NCI-H226 (cell line): ENCODE measurements around the gene GNG8.

Source experiments
- DNase-seq: peaks from one replicate; pipeline ENCODE4 v3.0.0-alpha.2; 2015

The GNG8 gene

DNA sequence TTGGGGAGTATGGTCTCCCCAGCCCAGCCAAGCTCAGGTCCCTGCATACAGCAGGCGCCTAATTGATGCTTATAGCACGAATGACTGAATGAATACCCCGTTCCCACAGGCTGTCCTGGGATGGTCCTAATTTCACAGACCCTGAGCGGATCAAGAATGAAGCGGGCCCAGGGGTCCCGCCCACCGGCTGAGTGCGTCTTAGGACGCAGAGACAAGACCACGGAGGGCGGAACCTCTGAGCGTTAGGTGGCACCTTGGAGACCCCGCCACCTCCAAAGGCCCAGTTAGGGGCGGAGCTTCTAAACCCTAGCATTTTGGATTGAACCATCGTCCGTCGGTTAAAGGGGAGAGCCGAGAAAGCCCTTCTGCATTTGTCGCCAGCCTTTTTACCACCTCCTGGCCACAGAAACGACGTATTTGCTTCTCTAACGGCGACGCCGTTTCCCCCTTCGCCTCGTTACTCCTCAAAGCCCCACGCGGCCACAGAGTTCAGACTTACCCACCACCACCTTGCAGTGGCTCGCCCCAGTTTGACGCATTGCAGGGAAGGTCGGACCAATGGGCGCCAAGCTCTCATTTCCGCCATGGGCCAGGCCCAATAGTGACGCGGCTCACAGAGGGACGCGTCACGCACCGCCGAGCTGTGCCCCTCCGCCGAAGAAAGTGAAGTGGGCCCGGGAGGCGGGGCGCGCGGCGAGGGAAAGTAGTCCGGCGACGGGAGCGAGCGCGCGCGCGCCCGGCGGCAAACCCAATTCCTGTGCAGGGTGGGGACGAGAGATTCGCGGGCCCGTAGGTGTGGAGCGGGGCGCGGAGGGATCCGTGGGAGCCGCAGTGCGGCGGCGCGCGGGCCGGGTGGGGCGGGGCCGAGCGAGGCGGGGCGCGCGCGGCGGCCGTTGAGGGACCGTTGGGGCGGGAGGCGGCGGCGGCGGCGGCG, 35.4 kb downstream of the GNG8 start:
- peak; percentile 95 for DNase-seq

DNA sequence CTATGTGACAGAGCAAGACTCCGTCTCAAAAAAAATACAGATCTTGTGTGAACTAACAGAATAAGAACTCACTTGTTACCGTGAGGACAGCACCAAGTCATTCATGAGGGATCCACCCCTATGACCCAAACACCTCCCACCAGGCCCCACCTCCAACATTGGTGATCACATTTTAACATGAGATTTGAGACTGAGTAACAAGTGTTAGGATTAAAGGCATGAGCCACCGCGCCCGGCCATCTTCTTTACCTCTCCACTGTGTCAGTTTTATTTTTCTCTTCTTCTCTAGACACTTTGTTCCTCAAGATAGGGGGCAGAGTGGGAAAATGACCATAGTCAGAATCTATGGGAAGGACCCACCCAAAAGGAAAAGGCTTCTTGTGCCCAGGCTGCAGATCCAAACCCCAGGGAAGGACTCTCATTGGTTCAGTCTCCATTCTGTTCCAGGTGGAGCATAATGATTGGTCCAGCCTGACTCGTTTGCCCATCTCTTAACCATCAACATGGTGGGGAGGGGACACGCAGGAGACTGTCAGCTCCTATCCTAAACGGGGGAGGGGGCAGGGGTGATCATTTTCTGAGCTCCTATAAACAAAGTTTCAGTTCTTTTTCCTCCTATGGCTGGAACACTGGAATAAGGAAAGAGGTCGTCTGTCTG, 36.2 kb downstream of the GNG8 start:
- no peak for DNase-seq

DNA sequence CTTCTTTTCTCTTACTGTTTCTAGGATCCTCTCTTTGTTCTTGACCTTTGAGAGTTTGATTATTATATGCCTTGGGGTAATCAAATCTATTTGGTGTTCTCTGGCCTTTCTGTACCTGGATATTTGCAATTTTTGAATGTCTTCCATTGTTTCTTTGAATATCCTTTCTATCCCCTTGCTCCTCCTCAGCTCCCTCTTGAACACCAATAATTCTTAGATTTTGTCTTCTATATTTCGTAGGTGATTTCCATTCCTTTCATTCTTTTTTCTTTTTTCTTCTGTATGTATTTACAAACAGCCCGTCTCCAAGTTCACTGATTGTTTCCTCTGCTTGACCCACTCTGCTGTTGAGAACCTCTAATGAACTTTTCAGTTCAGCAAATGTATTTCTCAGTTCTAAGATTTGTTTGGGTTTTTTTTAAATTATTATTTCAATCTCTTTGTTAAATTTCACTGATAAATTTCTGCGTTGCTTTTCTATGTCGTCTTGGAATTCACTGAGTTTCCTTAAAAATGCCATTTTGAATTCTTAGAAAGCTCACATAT, 37.6 kb downstream of the GNG8 start:
- DNase-seq, result no peak

DNA sequence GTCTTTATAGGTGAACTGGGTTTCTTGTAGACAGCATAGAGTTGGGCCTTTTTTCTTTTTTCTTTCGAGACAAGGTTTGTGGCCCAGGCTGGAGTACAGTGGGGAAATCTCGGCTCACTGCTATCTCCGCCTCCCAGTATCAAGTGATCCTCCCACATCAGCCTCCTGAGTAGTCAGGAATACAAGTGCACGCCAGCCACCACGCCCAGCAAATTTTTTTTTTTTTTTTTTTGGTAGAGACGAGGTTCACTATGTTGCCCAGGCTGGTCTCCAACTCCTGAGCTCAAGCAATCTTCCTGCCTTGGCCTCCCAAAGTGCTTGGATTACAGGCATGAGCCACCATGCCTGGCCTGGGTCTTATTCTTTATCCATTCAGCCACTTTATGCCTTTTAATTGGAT, 40.0 kb downstream of the GNG8 start:
- peak; percentile 74 for DNase-seq

DNA sequence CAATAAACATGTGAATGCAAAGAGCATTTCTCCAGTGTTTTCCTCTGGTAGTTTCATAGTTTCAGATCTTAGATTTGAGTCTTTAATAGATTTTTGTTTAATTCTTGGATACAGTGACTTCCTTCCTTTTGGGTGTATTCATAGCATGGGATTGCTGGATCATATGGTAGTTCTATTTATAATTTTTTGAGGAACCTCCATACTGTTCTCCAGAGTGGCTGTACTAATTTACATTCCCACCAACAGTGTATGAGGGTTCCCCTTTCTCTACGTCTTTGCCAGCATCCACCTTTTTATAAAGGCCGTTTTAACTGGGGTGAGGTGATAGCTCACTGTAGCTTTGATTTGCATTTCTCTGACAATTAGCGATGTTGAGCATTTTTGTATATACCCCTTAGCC, 44.1 kb downstream of the GNG8 start:
- DNase-seq, result no peak

DNA sequence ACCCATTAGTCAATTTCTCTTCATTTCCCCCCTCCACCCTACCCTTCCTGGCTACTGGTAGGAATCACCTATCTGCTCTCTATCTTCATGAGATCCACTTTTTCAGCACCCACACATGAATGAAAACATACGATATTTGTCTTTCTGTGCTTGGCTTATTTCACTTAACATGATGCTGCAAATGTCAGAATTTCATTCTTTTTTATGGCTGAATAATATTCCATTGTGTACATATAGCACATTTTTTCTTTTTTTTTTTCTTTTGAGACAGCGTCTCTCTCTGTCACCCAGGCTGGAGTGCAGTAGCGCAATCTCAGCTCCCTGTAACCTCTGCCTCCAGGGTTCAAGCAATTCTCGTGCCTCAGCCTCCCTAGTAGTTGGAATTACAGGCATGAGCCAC, 44.7 kb downstream of the GNG8 start:
- no peak for DNase-seq

DNA sequence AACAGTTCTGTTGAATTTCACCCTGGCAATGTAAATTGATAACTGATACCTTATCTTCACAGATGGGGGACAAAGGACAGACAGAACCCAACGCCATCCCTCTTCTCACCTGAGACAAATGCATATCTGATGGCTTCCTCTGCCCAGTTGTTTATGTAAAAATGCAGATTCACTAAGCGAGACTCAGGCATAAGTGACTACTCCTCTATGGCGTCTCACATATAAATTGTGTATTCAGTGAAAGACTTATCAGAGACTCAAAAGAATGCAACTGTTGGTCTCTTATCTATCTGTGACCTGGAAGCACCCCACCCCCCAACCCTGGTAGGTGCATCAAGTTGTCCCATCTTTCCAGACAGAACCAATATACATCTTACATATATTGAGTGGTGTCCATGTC, 48.1 kb downstream of the GNG8 start:
- DNase-seq, result no peak

DNA sequence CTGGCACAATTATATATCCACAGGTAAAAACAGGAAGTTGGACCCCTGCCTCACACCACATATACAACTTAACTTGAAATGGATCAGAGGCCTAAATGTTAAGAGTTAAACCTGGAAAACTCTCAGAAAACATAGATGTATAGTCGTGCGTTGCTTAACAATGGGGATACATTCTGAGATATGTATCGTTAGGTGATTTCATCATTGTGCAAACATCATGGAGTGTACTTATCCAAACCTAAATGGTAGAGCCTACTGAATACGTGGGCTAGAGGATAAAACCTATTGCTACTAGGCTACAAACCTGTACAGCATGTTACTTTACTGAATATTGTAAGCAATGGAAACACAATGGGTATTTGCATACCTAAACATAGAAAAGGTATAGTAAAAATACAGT, 49.7 kb downstream of the GNG8 start:
- DNase-seq, result no peak

DNA sequence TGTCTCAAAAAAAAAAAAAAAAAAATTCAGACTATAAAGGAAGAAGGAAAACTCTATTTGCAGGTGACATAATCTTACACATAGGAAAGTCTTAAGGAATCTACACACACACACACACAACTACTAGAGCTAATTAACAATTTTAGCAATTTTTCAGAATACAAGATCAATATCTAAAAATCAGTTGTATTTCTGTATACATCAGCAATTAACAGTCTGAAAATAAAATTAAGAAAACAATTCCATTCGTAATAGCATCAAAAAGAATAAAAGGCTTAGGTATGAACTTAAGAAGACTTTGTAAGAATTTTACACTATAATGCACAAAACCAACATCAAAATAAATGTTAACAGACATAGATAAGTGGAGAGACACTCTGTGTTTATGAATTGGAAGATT, 50.5 kb downstream of the GNG8 start:
- DNase-seq, result no peak
